Neutrophil (primary cell): ENCODE measurements around the gene CCDC38.

Experiments
- H3K27ac ChIP-seq: fragments of 200-600 bp; sonication (generic); 2 replicates; pipeline ENCODE4 v1.5.1; 2016; ENCODE audit warnings: mild to moderate bottlenecking, moderate library complexity
- H3K27me3 ChIP-seq: fragments of 200-600 bp; sonication (generic); 2 replicates; pipeline ENCODE4 v1.6.0; 2016; ENCODE audit warnings: mild to moderate bottlenecking
- H3K36me3 ChIP-seq: fragments of 200-600 bp; sonication (generic); 2 replicates; pipeline ENCODE4 v1.5.1; 2017
- H3K4me1 ChIP-seq, 2 experiments: fragments of 200-600 bp in 1 of 2; sonication (generic) in 1 of 2; 1 replicate in 1 of 2; 2 replicates in 1 of 2; pipeline versions ENCODE4 v1.5.1 to v1.6.1; 2013 to 2016; ENCODE audit warnings: low read depth in 1 of 2, low read length in 1 of 2, mild to moderate bottlenecking in 1 of 2, moderate library complexity in 1 of 2; ENCODE audit not compliant: control insufficient read depth in 1 of 2, insufficient read depth in 1 of 2
- H3K4me3 ChIP-seq, 2 experiments: fragments of 200-600 bp in 1 of 2; sonication (generic) in 1 of 2; 1 replicate in 1 of 2; 2 replicates in 1 of 2; pipeline ENCODE4 v1.5.1; 2013 to 2016; ENCODE audit warnings: low read depth in 1 of 2, low read length in 1 of 2, mild to moderate bottlenecking in 1 of 2, moderate library complexity in 1 of 2
- H3K9me3 ChIP-seq: fragments of 200-600 bp; sonication (generic); 2 replicates; pipeline ENCODE4 v1.5.1; 2016
- CTCF ChIP-seq: fragments of 200-600 bp; sonication (generic); IDR thresholded peaks from 2 replicates; pipeline ENCODE4 v1.5.1; 2016; ENCODE audit warnings: antibody characterized with exemption

Gene CCDC38

GRCh38 chr12:95881331-95881955 lies 61.0 kb downstream of the CCDC38 start:
- TF ChIP-seq CTCF, result no peak
- Histone ChIP-seq H3K4me1 (no peaks in the 10 kb centered on the region), H3K27ac (no peak overlapping the region)

GRCh38 chr12:95880895-95881294 lies 61.5 kb downstream of the CCDC38 start:
- H3K4me1 ChIP-seq, result no peaks in the 10 kb centered on the region
- H3K4me3 ChIP-seq, result no peak overlapping the region
- H3K27me3 ChIP-seq, result peaks cover 5% of the 10 kb centered on the region
- no peaks in the 10 kb centered on the region for H3K36me3 ChIP-seq
- H3K27ac ChIP-seq, result no peak overlapping the region
- no peaks in the 10 kb centered on the region for H3K9me3 ChIP-seq
- TF ChIP-seq CTCF, result no peak

More at GRCh38 chr12:95881331-95881955, 61.0 kb downstream of the CCDC38 start:
- no peaks in the 10 kb centered on the region for H3K36me3 ChIP-seq
- peaks cover 5% of the 10 kb centered on the region for H3K27me3 ChIP-seq
- no peak overlapping the region for H3K4me3 ChIP-seq
- H3K9me3 ChIP-seq, result no peaks in the 10 kb centered on the region

- Histone ChIP-seq H3K9me3 (no peaks in the 10 kb centered on the region), H3K4me1 (no peaks in the 10 kb centered on the region), H3K27ac (no peak overlapping the region), H3K27me3 (no peaks in the 10 kb centered on the region), H3K4me3 (no peak overlapping the region), H3K36me3 (no peaks in the 10 kb centered on the region)
- TF ChIP-seq CTCF, result no peak
These were observed 64.8 kb downstream of the CCDC38 start for GRCh38 chr12:95877622-95878021.

- H3K27me3 ChIP-seq, result no peaks in the 10 kb centered on the region
- H3K9me3 ChIP-seq, result no peaks in the 10 kb centered on the region
These were observed 68.0 kb downstream of the CCDC38 start for GRCh38 chr12:95874452-95874851.

GRCh38 chr12:95870897-95871296 lies 71.5 kb downstream of the CCDC38 start:
- Histone ChIP-seq H3K9me3 (no peaks in the 10 kb centered on the region), H3K36me3 (peaks cover 19% of the 10 kb centered on the region), H3K4me1 (no peaks in the 10 kb centered on the region), H3K27me3 (no peaks in the 10 kb centered on the region), H3K27ac (no peak overlapping the region), H3K4me3 (no peak overlapping the region)
- no peak for TF ChIP-seq CTCF

More at GRCh38 chr12:95874452-95874851, 68.0 kb downstream of the CCDC38 start:
- H3K4me3 ChIP-seq, result no peak overlapping the region
- TF ChIP-seq CTCF, result no peak
- no peak overlapping the region for H3K27ac ChIP-seq
- H3K36me3 ChIP-seq, result no peaks in the 10 kb centered on the region
- H3K4me1 ChIP-seq, result no peaks in the 10 kb centered on the region
